HEK293 (cell line): Measurements from ENCODE around the gene RNF169.

ENCODE experiments used
- CTCF ChIA-PET: fragments of 350-600 bp; formaldehyde crosslinking; extraction: SDS; loops from one replicate; lab custom pipeline; 2021; ENCODE audit warnings: antibody characterized with exemption; lab: Yijun Ruan, JAX
- POLR2A ChIA-PET: fragments of 300-600 bp; formaldehyde crosslinking; extraction: SDS; loops from one replicate; lab custom pipeline; 2020; ENCODE audit warnings: antibody characterized with exemption, inconsistent platforms; lab: Yijun Ruan, JAX
- H3K27ac ChIP-seq: fragments of 200-500 bp; sonication (Bioruptor generic); 2 replicates; pipeline ENCODE4 v1.5.1; 2014; ENCODE audit warnings: low read depth, low read length, control low read depth, inconsistent platforms; ENCODE audit errors: extremely low read depth
- H3K36me3 ChIP-seq, 2 experiments: fragments of 200-500 bp in 1 of 2; sonication (Bioruptor generic) in 1 of 2; 1 replicate in 1 of 2; 2 replicates in 1 of 2; pipeline ENCODE4 v1.5.1; 2014 to 2017; ENCODE audit warnings: inconsistent platforms in 2 of 2, low read length in 2 of 2; ENCODE audit not compliant: control insufficient read depth in 2 of 2, insufficient read depth in 1 of 2
- H3K4me1 ChIP-seq: fragments of 200-500 bp; sonication (Bioruptor generic); 2 replicates; pipeline ENCODE4 v1.5.1; 2014; ENCODE audit warnings: mild to moderate bottlenecking, low read length, inconsistent platforms; ENCODE audit not compliant: control insufficient read depth, insufficient read depth
- H3K4me3 ChIP-seq: 2 replicates; pipeline ENCODE4 v1.5.1; 2011; ENCODE audit warnings: low read depth, mild to moderate bottlenecking, control low read depth, low read length, moderate library complexity
- H3K9me3 ChIP-seq: fragments of 200-500 bp; sonication (Bioruptor generic); 2 replicates; pipeline ENCODE4 v1.5.1; 2014; ENCODE audit warnings: low read depth, low read length, inconsistent platforms; ENCODE audit not compliant: control insufficient read depth, insufficient read depth
- FEZF1 ChIP-seq: fragments of 450-650 bp; formaldehyde crosslinking; IDR thresholded peaks from 2 replicates; pipeline ENCODE4 v1.5.1; 2016; ENCODE audit warnings: missing biosample characterization, missing genetic modification characterization
- GLIS2 ChIP-seq: fragments of 450-650 bp; formaldehyde crosslinking; IDR thresholded peaks from 2 replicates; pipeline ENCODE4 v1.5.1; 2016; ENCODE audit warnings: missing biosample characterization, missing genetic modification characterization
- HOXA7 ChIP-seq: sonication (generic); formaldehyde crosslinking; IDR thresholded peaks from 2 replicates; pipeline ENCODE4 v1.8.1; 2022; ENCODE audit warnings: missing genetic modification reagents, borderline replicate concordance
- KLF8 ChIP-seq: fragments of 450-650 bp; formaldehyde crosslinking; IDR thresholded peaks from 2 replicates; pipeline ENCODE4 v1.5.1; 2016; ENCODE audit warnings: missing biosample characterization, missing genetic modification characterization
- SALL2 ChIP-seq: fragments of 450-650 bp; formaldehyde crosslinking; IDR thresholded peaks from 2 replicates; pipeline ENCODE4 v1.5.0; 2017; ENCODE audit warnings: missing biosample characterization, mild to moderate bottlenecking, missing genetic modification characterization, borderline replicate concordance
- TSHZ1 ChIP-seq: fragments of 450-650 bp; formaldehyde crosslinking; IDR thresholded peaks from 2 replicates; pipeline ENCODE4 v1.5.1; 2016; ENCODE audit warnings: missing biosample characterization, missing genetic modification characterization, borderline replicate concordance
- ZBTB10 ChIP-seq: fragments of 450-650 bp; formaldehyde crosslinking; IDR thresholded peaks from 2 replicates; pipeline ENCODE4 v1.5.1; 2016; ENCODE audit warnings: missing biosample characterization, missing genetic modification characterization
- ZNF114 ChIP-seq: fragments of 450-650 bp; formaldehyde crosslinking; IDR thresholded peaks from 2 replicates; pipeline ENCODE4 v1.5.0; 2017; ENCODE audit warnings: missing biosample characterization, missing genetic modification characterization
- ZNF175 ChIP-seq: fragments of 450-650 bp; formaldehyde crosslinking; IDR thresholded peaks from 2 replicates; pipeline ENCODE4 v1.5.1; 2016; ENCODE audit warnings: missing biosample characterization, missing genetic modification characterization
- ZNF18 ChIP-seq: fragments of 450-650 bp; formaldehyde crosslinking; IDR thresholded peaks from 2 replicates; pipeline ENCODE4 v1.5.1; 2016; ENCODE audit warnings: missing biosample characterization, missing genetic modification characterization
- ZNF211 ChIP-seq: fragments of 450-650 bp; formaldehyde crosslinking; IDR thresholded peaks from 2 replicates; pipeline ENCODE4 v1.5.1; 2016; ENCODE audit warnings: low read depth, missing biosample characterization, missing genetic modification characterization
- ZNF544 ChIP-seq: fragments of 450-650 bp; formaldehyde crosslinking; IDR thresholded peaks from 2 replicates; pipeline ENCODE4 v1.5.0; 2017; ENCODE audit warnings: missing biosample characterization, missing genetic modification characterization
- ZNF561 ChIP-seq: fragments of 450-650 bp; IDR thresholded peaks from 2 replicates; pipeline ENCODE4 v1.5.1; 2018; ENCODE audit warnings: missing biosample characterization, missing genetic modification characterization, borderline replicate concordance
- ZNF621 ChIP-seq: fragments of 450-650 bp; formaldehyde crosslinking; IDR thresholded peaks from 2 replicates; pipeline ENCODE4 v1.5.1; 2017; ENCODE audit warnings: missing biosample characterization, missing genetic modification characterization
- ZNF785 ChIP-seq: fragments of 450-650 bp; formaldehyde crosslinking; IDR thresholded peaks from 2 replicates; pipeline ENCODE4 v1.5.1; 2016; ENCODE audit warnings: missing biosample characterization, missing genetic modification characterization
- ZNF843 ChIP-seq: fragments of 450-650 bp; formaldehyde crosslinking; IDR thresholded peaks from 2 replicates; pipeline ENCODE4 v1.5.1; 2016; ENCODE audit warnings: missing biosample characterization, missing genetic modification characterization
- TF ChIP-seq, protein P1 (sequence below): fragments of 450-650 bp; formaldehyde crosslinking; conservative IDR thresholded peaks from 2 replicates; pipeline ENCODE4 v1.5.1; 2016; ENCODE audit warnings: low read depth, missing biosample characterization, missing genetic modification characterization
- TF ChIP-seq, protein P2 (sequence below): fragments of 450-650 bp; formaldehyde crosslinking; IDR thresholded peaks from 2 replicates; pipeline ENCODE4 v1.5.1; 2017; ENCODE audit warnings: missing biosample characterization, missing genetic modification characterization
- TF ChIP-seq, protein P3 (sequence below): fragments of 450-650 bp; formaldehyde crosslinking; IDR thresholded peaks from 2 replicates; pipeline ENCODE4 v1.5.1; 2016; ENCODE audit warnings: missing biosample characterization, missing genetic modification characterization

Gene RNF169

DNA sequence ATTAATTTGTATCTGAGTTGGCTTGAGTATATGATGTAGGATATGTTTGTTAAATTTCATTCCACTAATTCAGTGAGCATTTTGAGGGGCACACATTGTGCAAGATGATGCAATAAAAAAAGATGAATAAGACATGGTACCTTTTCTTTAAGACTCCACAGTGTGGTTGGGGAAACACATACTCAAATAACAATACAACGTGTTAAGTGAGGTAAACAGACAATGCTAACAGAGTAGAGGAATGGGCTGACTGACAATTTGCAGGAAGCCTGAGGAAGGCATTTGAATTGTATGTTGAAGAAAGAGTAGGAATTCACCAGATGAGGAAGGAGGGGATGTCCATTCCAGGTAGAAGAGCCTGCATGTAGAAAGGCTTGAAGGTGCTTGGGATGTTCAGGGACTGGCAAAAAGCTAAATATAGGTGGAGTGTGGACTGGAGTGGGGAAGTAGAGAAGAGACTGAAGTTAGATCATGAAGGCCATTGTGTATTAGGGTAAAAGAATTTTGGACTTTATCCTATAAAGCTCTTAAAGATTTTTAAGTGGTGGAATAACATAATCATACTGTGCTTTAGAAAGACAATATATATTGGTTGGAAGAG lies 6.8 kb downstream of the RNF169 start:
- ChIA-PET CTCF (interaction anchor here (1.0 kb wide), 1 partner anchor 16 kb away, joined by 5 read pairs; no protein-coding TSS in a partner anchor), POLR2A (no interaction called here)
- H3K4me1 ChIP-seq: no peaks in the 10 kb centered on the region; the same call in 1 of the 2 replicates
- TF ChIP-seq ZNF843 (tag by site-specific recombination) (no peak), ZNF621 (tag by site-specific recombination) (no peak), ZNF18 (no peak), ZNF211 (tag by site-specific recombination) (no peak), KLF8 (tag by site-specific recombination) (no peak), ZNF114 (tag by site-specific recombination) (no peak), ZBTB10 (tag by site-specific recombination) (no peak), ZNF785 (tag by site-specific recombination) (no peak), HOXA7 (CRISPR knock-in tag) (no peak)
- TF ChIP-seq, protein P1, sequence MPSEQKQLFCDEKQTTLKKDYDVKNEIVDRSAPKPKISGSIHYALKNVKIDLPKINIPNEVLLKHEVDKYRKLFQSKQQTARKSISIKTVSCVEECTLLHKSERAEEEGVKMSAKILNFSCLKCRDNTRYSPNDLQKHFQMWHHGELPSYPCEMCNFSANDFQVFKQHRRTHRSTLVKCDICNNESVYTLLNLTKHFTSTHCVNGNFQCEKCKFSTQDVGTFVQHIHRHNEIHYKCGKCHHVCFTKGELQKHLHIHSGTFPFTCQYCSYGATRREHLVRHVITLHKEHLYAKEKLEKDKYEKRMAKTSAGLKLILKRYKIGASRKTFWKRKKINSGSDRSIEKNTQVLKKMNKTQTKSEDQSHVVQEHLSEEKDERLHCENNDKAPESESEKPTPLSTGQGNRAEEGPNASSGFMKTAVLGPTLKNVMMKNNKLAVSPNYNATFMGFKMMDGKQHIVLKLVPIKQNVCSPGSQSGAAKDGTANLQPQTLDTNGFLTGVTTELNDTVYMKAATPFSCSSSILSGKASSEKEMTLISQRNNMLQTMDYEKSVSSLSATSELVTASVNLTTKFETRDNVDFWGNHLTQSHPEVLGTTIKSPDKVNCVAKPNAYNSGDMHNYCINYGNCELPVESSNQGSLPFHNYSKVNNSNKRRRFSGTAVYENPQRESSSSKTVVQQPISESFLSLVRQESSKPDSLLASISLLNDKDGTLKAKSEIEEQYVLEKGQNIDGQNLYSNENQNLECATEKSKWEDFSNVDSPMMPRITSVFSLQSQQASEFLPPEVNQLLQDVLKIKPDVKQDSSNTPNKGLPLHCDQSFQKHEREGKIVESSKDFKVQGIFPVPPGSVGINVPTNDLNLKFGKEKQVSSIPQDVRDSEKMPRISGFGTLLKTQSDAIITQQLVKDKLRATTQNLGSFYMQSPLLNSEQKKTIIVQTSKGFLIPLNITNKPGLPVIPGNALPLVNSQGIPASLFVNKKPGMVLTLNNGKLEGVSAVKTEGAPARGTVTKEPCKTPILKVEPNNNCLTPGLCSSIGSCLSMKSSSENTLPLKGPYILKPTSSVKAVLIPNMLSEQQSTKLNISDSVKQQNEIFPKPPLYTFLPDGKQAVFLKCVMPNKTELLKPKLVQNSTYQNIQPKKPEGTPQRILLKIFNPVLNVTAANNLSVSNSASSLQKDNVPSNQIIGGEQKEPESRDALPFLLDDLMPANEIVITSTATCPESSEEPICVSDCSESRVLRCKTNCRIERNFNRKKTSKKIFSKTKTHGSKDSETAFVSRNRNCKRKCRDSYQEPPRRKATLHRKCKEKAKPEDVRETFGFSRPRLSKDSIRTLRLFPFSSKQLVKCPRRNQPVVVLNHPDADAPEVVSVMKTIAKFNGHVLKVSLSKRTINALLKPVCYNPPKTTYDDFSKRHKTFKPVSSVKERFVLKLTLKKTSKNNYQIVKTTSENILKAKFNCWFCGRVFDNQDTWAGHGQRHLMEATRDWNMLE (tag by site-specific recombination): no peak
- TF ChIP-seq, protein P2, sequence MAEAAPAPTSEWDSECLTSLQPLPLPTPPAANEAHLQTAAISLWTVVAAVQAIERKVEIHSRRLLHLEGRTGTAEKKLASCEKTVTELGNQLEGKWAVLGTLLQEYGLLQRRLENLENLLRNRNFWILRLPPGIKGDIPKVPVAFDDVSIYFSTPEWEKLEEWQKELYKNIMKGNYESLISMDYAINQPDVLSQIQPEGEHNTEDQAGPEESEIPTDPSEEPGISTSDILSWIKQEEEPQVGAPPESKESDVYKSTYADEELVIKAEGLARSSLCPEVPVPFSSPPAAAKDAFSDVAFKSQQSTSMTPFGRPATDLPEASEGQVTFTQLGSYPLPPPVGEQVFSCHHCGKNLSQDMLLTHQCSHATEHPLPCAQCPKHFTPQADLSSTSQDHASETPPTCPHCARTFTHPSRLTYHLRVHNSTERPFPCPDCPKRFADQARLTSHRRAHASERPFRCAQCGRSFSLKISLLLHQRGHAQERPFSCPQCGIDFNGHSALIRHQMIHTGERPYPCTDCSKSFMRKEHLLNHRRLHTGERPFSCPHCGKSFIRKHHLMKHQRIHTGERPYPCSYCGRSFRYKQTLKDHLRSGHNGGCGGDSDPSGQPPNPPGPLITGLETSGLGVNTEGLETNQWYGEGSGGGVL (tag by site-specific recombination): no peak
- no peak overlapping the region for H3K27ac ChIP-seq
- H3K36me3 ChIP-seq: no peaks in the 10 kb centered on the region
- H3K9me3 ChIP-seq: no peaks in the 10 kb centered on the region
- no peak overlapping the region for H3K4me3 ChIP-seq

GRCh38 chr11:74756571-74756970 lies 7.9 kb downstream of the RNF169 start:
- no peaks in the 10 kb centered on the region for H3K36me3 ChIP-seq
- POLR2A ChIA-PET: no interaction called here
- CTCF ChIA-PET: no interaction called here
- no peak overlapping the region for H3K4me3 ChIP-seq
- no peaks in the 10 kb centered on the region for H3K9me3 ChIP-seq
- H3K4me1 ChIP-seq: no peaks in the 10 kb centered on the region; the same call in 1 of the 2 replicates
- no peak overlapping the region for H3K27ac ChIP-seq
- TF ChIP-seq ZNF544 (tag by site-specific recombination) (no peak), ZNF175 (tag by site-specific recombination) (no peak), FEZF1 (tag by site-specific recombination) (no peak), TSHZ1 (no peak), SALL2 (tag by site-specific recombination) (no peak), GLIS2 (tag by site-specific recombination) (no peak), ZNF561 (tag by site-specific recombination) (no peak)
- TF ChIP-seq, protein P3, sequence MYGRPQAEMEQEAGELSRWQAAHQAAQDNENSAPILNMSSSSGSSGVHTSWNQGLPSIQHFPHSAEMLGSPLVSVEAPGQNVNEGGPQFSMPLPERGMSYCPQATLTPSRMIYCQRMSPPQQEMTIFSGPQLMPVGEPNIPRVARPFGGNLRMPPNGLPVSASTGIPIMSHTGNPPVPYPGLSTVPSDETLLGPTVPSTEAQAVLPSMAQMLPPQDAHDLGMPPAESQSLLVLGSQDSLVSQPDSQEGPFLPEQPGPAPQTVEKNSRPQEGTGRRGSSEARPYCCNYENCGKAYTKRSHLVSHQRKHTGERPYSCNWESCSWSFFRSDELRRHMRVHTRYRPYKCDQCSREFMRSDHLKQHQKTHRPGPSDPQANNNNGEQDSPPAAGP (tag by site-specific recombination): no peak
